GM18867 (cell line): ENCODE results near the gene FBXL14.
A peak's percentile ranks its signal among the peaks of the same experiment; 100 is the strongest.
"Not testable (repeated sequence)": the region's sequence is repeated elsewhere in the genome, so short reads cannot be mapped to it uniquely, and the experiment has no call there.

Experiments
- ATAC-seq: cut with Tn5 transposase; IDR thresholded peaks from one replicate; pipeline ENCODE4 v1.9.1; 2021; ENCODE audit warnings: mild to moderate bottlenecking, moderate library complexity; ENCODE audit not compliant: unreplicated experiment

FBXL14 gene

GRCh38 chr12:1574865-1575259 lies 19.5 kb downstream of the FBXL14 start:
- ATAC-seq: no peak

- no peak for ATAC-seq
Measured at GRCh38 chr12:1573960-1574864, 20.2 kb downstream of the FBXL14 start.

GRCh38 chr12:1572731-1573130 lies 21.6 kb downstream of the FBXL14 start:
- ATAC-seq: no peak

GRCh38 chr12:1567852-1568251 lies 26.5 kb downstream of the FBXL14 start:
- ATAC-seq: no peak

- no peak for ATAC-seq
Measured at GRCh38 chr12:1566449-1567135, 27.8 kb downstream of the FBXL14 start.

- no peak for ATAC-seq
Measured at GRCh38 chr12:1565172-1565571, 29.2 kb downstream of the FBXL14 start.

GRCh38 chr12:1564067-1564466 lies 30.3 kb downstream of the FBXL14 start:
- no peak for ATAC-seq

- ATAC-seq: no peak
Measured at GRCh38 chr12:1562813-1563407, 31.5 kb downstream of the FBXL14 start.

GRCh38 chr12:1560704-1561103 lies 33.7 kb downstream of the FBXL14 start:
- no peak for ATAC-seq

- ATAC-seq: no peak
Measured at GRCh38 chr12:1559676-1560091, 34.7 kb downstream of the FBXL14 start.

- not testable (repeated sequence) for ATAC-seq
Measured at GRCh38 chr12:1558108-1558507, 36.3 kb downstream of the FBXL14 start.

- ATAC-seq: peak; percentile 97
Measured at GRCh38 chr12:1553987-1554982, 40.1 kb downstream of the FBXL14 start.

GRCh38 chr12:1553536-1553935 lies 40.8 kb downstream of the FBXL14 start:
- no peak for ATAC-seq

- no peak for ATAC-seq
Measured at GRCh38 chr12:1552911-1553491, 41.4 kb downstream of the FBXL14 start.

GRCh38 chr12:1552171-1552570 lies 42.2 kb downstream of the FBXL14 start:
- ATAC-seq: no peak

GRCh38 chr12:1551496-1551895 lies 42.9 kb downstream of the FBXL14 start:
- ATAC-seq: no peak

GRCh38 chr12:1546931-1547640 lies 47.3 kb downstream of the FBXL14 start:
- no peak for ATAC-seq

- no peak for ATAC-seq
Measured at GRCh38 chr12:1544996-1545700, 49.2 kb downstream of the FBXL14 start.

GRCh38 chr12:1542599-1542998 lies 51.8 kb downstream of the FBXL14 start:
- no peak for ATAC-seq
